GM18519 (cell line): ENCODE data around the gene AGPAT2.

Experiments used
- ATAC-seq: cut with Tn5 transposase; IDR thresholded peaks from one replicate; pipeline ENCODE4 v1.9.1; 2021; ENCODE audit warnings: mild to moderate bottlenecking, moderate library complexity; ENCODE audit not compliant: unreplicated experiment, low FRiP score

AGPAT2 gene

DNA sequence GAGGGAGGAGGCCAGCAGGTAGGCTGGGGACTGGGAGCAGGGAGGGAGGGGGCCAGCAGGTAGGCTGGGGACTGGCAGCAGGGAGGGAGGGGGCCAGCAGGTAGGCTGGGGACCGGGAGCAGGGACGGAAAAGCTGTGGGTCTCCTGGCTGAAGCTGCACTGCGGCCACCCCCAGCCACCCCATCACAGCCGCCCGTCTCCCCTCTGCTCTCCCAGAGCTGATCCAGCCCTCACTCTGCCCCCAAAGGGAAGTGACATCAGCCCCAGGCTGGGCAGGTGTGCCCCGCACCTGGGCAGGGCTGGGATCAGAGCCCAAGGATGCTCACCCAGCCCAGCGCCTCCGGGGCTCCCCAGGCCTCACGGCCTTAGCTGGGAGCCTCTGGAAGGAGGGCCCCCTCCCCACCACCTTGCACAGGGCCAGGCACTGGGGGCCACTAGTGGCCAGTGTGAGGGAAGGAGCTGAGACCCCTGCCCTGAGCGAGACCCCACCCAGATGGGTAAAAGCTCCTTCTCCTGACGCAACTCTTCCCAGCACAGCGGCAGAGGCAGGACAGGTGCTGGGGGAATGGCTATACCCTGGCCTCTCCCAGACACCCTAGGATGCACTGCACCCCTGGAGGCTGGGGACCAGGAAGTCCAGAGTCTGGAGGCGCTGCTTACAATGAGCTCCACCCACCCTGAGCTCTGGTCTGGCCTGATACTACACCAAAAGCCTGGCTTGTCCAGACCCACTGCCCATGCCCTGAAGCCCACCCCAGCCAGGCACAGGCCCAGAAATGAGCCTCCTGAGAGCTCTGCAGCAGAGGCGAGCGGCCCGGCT lies 11.6 kb downstream of the AGPAT2 start:
- no peak for ATAC-seq

DNA sequence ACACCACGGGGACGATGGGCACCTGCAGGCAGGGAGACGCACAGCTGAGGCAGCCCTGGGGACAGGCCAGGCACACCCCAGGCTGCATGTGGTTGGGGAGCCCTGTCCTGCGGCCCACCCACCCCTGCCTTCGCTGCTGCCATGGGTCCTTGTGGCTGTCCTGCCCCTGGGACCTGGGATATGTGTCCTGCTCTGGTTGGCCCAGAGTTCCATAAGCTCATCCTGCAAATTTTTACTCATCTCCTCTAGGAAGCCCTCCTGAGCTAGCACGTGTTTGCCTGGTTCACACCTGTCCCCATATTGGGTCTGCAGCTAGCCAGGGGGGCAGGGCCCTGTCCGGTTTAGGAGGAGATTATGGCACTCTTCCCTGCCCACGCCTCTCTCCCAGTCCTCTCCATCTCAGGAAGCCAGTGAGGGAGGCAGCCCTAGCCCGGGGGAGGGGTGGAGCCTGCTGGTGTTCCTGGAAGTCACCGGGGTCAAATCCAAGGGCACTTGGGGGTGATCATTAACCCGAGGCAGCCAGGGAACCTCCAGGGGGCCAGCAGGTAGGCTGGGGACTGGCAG lies 12.4 kb downstream of the AGPAT2 start:
- ATAC-seq: no peak

DNA sequence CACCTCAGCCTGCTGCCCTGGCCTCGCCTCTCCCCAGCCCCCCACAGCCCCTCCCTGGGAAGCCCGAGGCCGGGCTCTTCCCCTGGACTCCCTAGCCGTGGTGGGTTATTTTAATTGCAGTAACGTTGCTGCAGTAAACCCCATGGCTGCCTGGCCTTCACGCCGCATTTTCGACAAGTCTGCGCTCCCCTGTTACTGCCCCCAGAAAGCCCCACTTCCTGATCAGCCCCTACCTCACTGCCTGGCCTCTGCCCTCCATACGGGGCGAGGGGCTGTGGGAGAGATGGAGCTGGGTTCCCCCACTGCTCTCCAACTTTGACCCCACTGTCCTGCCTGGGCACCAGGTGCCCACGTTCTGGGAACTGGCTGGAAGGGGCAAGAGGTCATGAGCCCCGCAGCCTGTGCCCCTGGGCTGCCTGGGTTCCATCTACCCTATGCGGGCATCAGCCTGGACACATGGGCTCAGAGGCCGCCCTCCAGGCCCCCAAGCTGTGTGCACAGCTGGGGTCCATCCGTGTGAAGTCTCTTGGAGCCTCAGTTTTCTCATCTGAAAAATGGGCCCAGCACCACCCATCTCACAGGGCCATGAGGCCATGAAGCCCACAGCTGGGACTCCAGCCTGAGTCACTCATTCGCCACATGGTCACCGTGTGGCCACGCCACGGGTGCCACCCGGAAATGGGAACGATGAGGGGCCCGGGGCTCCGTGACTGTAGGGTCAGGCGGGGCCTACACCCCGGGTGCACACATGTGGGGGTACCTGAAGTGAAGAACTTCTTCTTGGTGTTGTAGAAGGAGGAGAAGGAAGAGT lies 13.1 kb downstream of the AGPAT2 start:
- ATAC-seq: no peak

DNA sequence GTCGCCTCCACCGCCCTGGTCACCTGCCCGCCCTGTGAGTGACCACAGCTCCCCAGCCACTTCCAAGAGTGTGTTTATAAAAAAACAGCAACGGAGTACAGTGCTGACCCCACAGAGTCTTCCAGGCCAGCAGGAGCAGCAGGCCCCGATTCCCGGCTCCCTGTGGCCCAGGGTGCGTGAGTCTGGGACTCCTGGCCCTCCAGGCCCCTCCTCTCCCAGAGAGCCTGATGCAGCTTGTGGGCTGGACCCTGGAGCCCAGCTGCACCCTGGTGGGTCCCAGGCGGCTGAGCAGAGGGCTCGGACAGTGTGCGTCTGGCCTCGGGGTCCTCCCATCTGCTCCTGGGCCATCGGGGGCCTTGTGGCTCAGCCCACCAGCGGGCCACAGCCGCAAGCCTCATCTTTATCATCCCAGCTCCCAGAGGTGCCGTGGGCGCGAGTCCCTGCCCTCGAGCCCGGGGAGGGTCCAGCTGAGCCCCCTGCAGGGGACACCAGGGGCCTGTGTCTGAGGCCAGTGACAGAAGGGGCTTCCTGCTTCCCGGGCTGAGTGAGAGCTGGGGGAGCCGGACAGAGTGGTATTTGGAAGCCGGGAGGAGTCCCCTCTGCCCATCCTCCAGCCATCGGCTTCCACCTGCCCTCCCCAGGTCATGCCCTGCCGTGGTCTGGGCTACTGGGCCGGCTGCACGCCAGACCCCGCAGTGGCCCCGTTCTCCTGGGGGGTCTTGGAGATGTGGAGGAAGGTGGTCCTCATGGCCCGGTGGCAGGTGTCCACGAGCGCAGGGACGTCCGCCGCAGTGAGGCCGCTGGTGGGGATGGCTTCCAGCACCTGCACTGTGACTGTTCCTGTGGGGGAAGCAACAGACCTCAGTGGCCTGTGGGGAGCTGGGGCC lies 13.9 kb downstream of the AGPAT2 start:
- ATAC-seq: no peak

DNA sequence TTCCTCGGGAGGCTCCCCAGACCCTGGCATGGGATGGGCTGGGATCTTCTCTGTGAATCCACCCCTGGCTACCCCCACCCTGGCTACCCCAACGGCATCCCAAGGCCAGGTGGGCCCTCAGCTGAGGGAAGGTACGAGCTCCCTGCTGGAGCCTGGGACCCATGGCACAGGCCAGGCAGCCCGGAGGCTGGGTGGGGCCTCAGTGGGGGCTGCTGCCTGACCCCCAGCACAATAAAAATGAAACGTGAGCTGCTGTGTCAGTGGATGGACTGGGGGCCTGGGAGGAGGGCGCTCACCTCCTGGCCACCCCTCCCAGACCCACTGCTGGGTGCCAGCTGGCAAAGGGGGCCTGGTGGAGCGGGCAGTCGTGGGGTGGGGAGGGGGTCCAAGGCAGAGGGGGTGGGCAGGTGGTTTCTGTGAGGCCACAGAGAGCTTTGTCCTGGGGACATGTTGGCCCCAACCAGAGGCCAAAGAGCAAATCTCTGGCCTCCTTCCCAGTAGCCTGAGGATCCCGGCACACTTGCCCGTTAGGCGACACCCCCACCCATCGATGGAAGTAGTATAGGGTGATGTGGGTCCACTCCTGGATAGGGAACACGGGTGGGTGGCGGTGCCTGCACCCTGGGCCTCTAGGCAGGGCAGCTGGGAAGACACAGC lies 14.7 kb downstream of the AGPAT2 start:
- no peak for ATAC-seq

DNA sequence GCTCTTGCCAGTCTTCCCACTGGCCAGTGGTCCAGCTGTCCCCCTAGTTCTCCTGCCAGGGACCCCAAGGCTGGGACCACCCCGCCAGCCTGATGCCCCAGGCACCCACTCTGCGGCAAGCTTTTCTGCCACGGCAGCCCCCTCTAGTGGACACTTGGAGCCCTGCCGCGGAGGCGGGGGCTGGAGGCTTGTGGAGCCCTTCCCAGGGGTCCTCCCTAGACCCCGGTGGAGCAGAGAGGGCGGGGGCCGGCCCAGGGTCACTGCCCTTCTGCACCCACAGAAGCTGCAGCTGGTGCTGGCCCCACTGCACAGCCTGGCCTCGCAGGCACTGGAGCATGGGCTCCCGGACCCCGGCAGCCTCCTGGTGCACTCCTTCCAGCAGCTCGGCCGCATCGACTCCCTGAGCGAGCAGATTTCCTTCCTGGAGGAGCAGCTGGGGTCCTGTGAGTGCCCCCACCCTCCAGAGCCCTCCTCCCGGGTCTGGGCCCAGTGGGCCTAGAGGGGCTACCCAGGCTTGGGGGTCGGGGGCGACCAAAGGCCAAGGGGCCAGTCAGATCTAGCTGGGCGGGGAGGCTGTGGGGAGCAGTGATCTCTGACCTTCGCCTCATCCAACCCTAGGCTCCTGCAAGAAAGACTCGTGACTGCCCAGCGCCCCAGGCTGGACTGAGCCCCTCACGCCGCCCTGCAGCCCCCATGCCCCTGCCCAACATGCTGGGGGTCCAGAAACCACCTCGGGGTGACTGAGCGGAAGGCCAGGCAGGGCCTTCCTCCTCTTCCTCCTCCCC lies 15.4 kb downstream of the AGPAT2 start:
- no peak for ATAC-seq

DNA sequence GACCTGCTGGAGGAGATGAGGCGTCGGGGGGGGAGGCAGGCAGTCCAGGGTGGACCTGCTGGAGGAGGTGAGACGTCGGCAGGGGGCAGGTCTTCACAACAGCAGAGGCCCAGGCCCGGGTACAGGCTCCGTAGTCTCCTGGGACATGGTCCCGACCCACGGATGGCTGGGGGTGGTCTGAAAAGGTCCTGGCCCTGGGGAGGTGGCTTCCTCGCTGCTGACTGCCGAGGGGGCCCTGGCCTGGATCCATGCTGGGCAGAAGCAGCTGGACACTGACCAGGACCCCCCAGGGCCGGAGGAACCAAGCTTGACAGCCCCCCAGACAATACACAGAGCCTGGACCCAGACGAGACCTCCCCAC lies 16.0 kb downstream of the AGPAT2 start:
- ATAC-seq: no peak

DNA sequence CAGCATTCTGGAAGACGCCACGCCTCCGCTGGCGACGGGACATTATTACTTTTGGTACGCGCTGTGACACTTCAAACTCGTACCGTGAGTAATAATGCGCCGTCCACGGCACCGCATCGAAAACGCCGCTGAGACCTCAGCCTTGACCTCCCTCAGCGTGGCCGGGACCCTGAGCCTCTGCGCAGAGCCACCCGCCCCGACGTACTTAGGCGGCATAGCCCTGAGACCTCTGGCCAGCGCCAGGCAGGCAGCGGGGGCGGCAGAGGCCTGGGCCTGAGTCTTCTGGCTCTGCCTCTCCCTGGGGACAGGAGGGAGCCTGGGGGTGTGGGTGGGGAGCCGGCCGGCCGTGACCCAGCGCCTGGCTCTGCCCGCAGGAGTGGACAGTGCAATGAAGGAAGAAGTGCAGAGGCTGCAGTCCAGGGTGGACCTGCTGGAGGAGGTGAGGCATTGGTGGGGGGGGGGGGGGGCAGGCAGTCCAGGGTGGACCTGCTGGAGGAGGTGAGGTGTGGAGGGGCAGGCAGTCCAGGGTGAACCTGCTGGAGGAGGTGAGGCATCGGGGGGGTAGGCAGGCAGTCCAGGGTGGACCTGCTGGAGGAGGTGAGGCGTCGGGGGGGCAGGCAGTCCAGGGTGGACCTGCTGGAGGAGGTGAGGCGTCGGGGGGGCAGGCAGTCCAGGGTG lies 16.5 kb downstream of the AGPAT2 start:
- no peak for ATAC-seq

DNA sequence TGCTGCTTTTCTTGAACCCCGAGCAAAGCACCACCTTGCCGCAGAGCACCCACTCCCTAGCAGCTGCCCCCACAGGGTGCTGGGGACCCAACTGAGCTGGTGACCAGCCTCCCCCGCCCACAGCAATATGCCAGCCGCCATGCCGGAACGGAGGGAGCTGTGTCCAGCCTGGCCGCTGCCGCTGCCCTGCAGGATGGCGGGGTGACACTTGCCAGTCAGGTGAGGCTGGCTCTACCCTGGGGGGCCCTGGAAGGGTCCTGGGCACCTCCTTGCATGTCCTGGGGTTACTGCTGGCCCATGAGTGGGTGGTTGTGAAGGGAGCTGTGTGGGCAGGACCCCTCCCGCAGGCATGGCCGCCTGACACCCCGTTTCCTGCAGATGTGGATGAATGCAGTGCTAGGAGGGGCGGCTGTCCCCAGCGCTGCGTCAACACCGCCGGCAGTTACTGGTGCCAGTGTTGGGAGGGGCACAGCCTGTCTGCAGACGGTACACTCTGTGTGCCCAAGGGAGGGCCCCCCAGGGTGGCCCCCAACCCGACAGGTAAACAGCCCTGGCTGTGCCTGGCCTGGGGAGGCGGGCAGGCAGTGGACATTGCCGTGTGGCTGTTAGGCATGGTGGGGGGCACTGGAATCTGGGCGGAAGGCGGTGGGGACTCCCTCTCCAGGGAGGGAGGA lies 17.3 kb downstream of the AGPAT2 start:
- no peak for ATAC-seq

DNA sequence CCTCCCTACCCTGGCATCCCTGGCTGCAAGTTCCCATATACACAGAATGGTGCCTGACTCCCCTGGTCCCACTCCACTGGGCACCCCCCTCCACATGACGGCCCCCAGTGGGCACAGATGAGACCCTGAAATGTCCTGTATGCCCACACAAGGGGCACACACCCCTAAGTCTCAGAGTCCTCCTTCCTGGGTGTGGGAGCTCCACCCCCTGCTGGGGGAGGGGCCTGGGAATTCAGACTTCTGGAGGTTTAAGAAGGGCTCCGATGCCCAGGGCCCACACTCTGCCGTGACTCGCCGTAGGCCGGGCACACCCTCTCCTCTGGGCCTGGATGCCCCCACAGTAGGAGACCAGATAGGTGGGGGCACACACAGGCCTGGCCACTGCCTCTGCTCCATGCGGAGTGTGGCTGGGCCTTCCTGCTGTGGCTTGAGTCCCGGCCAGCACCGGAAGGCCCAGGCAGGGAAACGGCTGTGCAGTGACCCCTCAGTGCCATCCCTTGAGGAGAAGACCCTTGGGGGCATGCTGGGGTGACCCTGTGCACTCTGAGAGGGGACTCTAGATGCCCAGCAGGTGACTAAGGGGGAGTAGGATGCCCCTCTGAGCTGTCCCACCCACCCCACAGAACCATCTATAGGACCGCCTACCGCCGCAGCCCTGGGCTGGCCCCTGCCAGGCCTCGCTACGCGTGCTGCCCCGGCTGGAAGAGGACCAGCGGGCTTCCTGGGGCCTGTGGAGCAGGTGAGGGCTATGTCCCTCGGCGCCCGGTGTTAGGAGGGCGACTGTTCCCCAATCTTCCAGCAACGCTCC lies 18.1 kb downstream of the AGPAT2 start:
- ATAC-seq: no peak

DNA sequence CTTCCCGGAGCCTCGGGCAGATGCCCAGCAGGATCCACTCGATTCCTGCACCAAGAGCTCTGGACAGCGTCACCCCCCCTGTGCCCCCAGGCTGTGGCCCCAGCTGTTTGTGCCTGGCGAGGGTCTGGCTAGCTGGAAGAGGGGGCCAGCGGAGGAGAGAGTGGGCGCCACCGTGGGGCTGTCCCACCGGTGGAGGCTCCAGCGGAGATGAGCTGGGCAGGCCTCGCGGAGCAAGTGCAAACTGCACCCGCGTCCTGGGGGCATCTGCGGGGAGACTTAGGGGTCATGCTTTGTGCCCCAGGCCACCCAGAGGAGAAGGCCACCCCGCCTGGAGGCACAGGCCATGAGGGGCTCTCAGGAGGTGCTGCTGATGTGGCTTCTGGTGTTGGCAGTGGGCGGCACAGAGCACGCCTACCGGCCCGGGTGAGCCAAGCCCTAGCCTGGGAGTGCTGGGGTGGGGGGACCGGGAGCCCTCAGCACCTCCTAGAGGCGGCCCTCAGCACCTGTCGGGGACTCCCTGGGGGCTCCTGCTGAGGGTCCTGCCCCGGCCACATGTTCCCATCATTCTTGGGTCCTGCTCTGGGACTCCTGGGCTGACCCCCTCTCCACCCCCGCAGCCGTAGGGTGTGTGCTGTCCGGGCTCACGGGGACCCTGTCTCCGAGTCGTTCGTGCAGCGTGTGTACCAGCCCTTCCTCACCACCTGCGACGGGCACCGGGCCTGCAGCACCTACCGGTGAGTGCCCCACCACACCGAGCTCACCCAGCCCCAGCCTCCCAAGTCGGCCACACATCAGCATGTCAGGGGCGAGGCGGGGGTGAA lies 19.1 kb downstream of the AGPAT2 start:
- no peak for ATAC-seq

DNA sequence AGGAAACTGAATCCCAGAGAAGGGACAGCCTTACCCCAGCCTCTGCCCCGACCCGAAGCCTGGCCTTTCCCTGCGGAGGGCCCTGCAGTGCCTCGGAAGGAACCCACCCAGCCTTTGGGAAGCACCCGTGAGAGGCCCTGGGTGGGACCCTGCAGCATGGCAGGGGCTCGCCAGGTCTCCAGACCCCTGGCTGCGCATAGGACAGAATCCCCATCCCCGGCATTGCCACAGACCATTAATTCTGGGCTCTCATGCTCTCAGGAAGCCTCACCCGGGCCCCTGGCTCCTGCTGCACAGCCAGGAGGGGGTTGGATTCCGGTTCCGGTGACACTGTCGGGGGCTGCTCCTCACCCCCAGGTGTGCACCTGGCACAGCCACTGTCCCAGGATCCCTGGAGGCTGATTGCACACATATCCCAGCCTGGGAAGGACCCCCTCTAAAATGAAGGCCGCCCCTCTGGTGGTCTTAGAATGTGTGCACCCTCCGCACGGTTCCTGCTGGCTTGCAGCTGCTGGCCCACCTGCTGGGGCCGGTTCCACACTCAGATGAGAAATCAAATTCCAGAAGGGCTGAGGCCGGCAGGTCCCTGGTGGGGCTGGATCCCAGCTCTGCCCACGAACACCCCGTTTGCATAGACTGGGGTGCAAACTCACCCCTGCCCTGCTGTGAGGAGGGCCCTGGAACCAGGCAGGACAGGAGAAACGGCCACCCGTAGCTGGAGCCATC lies 19.9 kb downstream of the AGPAT2 start:
- ATAC-seq: no peak

DNA sequence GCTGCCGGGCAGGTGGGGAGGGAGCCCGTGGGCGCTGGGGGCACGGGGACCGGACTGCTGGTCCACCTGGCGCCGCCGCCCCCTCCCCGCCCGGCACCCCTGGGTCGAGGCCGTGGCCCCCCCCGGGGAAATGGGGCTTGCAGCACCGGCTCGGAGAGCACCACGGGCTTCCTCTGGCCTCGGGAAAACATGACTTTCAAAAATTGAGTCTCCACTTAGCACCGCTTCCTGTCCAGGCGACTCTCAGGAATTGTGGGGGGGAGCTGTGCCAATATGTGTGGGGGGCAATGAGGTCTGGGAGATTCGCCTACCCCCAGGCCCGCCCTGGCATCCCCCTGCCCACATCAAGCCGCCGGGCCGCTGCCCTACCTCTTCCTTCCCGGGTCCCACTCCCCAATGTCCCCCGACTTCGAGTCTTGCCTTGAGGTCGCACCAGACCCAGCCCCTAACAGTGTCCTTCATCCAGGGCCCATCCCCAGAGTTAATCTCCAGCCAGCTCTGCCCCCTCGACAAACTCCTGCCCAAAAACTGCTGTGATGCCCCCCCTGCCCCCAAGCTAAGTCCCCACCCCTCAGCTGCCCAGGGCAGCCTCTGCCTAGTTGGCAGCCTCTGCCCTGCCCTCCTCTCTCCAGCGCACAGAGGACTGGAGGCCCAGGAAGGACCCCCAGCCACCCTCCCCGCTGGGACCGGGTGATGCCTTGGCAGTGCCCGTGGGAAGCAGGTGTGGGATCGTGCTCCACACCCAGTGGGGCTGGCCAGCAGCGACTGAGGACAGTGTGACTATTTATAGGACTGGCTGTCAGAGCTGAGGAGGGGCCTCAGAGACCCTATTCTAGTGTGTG lies 20.7 kb downstream of the AGPAT2 start:
- no peak for ATAC-seq

DNA sequence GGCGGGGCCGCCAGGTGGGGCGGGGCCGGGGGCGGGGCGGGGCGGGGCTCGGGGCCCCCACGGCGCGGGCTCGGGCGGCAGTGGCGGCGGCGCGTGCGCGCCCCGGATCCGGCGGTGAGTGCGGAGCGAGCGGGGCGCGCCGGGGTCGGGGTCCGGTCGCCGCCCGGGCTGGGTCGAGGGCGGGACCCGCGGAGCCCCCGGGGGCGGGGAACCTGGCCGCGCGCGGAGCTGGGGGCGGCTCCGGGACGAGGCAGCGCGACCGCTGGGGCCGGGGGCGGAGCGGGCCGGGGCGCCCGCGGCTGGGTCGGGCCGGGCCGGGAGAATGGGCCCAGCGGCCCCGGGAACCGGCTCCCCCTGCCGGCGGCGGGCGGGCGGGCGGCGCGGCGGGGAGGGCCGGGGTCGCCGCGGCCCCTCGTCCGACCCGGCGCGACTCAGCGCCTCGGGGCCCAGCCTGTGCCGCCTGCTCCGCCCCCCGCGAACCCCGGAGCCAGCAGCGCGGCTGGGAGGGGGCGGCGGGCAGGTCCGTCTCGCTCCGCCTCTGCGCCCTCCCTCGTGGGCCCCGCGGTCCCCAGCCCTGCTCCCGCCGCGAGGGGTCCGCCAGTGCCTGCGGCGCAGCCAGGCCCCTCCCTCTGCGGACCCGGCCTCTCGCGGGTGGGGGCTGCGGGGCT lies 21.4 kb downstream of the AGPAT2 start:
- ATAC-seq: no peak
